Astrocyte of the cerebellum (primary cell): ENCODE data around the gene CCDC57.

Experiments used
- DNase-seq: peaks from one replicate; pipeline ENCODE4 v3.0.0-alpha.2; 2011; ENCODE audit warnings: low read depth
- H3K4me3 ChIP-seq: 2 replicates; pipeline ENCODE4 v1.5.1; 2011; ENCODE audit warnings: mild to moderate bottlenecking, low read depth, low read length, moderate library complexity
- in situ Hi-C: cut with HindIII; loops from 2 replicates; pipeline ENCODE4 v1.10.0; 2017; ENCODE audit warnings: low sequenced_read_pairs
- TF ChIP-seq, protein P1 (sequence below): IDR thresholded peaks from 2 replicates; pipeline ENCODE4 v1.5.1; 2012; ENCODE audit warnings: low read length, low read depth, moderate library complexity, mild to moderate bottlenecking; ENCODE audit errors: missing control alignments

CCDC57 gene

DNA sequence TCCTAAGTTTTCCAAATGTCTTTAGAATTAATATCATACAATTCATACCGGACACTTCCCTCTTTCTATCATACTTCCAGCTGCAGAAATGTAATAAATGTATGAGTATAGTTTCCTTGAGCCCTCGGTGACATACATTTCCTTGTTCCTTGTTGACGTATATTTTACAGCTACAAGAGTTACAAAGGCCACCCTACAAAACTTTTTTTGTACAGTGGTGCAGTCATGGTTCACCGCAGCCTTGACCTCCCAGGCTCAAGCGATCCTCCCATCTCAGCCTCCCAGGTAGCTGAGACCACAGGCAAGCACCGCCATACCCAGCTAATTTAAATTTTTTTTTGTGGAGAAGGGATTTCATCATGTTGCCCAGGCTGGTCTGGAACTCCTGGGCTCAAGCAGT, 139.8 kb downstream of the CCDC57 start:
- TF ChIP-seq, protein P1, sequence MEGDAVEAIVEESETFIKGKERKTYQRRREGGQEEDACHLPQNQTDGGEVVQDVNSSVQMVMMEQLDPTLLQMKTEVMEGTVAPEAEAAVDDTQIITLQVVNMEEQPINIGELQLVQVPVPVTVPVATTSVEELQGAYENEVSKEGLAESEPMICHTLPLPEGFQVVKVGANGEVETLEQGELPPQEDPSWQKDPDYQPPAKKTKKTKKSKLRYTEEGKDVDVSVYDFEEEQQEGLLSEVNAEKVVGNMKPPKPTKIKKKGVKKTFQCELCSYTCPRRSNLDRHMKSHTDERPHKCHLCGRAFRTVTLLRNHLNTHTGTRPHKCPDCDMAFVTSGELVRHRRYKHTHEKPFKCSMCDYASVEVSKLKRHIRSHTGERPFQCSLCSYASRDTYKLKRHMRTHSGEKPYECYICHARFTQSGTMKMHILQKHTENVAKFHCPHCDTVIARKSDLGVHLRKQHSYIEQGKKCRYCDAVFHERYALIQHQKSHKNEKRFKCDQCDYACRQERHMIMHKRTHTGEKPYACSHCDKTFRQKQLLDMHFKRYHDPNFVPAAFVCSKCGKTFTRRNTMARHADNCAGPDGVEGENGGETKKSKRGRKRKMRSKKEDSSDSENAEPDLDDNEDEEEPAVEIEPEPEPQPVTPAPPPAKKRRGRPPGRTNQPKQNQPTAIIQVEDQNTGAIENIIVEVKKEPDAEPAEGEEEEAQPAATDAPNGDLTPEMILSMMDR = no peak
- DNase-seq = no peak
- in situ Hi-C loops = no loop called here
- H3K4me3 ChIP-seq = no peak overlapping the region

DNA sequence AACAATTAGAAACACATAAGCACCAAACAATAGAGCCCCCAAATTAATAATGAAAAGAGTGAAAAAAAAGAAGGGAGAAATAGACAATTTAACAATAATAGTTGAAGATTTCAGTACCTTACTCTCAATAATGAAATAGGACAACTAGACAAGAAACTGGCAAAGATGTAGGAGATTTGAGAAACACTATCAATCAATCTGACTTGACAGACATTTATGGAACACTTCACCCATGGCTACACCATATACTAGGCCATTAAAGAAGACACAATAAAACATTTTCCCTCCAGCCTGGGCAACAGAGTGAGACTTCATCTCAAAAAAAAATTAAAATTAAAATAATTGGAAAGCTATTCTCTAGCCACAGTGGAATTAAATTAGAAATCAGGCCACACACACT, 142.0 kb downstream of the CCDC57 start:
- TF ChIP-seq, protein P1 = no peak
- H3K4me3 ChIP-seq = no peak overlapping the region
- DNase-seq = no peak
- in situ Hi-C loops = no loop called here

DNA sequence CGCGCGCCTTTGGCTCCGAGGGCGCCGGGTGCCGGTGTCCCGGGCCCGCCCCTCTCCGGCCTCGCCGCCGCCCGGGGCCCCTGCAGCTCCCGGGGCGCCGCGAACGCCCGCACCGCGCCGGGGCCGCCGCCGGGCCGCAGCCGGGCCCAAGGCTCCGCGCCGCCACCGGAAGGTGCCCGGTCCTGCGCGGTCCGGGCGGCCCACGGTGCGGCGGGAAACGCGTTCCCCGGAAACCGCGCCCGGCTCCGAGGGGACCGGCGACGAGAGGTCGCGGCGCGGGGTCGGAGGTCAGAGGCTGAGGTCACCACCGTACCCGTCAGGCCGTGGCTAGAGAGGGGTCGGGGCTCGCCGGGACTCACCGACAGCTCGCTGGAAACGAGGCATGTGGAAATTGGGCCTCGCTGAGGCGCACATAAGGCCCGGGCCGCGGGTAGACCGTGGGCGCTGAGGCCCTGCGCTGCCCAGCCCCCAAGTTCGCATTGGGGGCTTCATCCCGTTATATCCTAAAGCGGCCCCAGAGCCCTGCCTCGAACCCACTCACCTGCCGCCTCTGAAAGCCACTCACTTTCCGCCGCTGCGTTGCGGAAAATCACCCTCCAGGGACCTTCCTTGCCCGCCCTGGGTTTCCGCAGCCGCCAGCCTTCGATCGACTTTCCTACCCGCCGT, 146.9 kb downstream of the CCDC57 start, which contains the start of gene DUS1L:
Gene DUS1L (minus strand): TSS at position 167 of the 666 bp plus-strand sequence. CDS start 745 bp downstream, outside the sequence.
- TF ChIP-seq, protein P1 = no peak
- no peak for DNase-seq
- H3K4me3 ChIP-seq = peak within 1 kb of the TSS; percentile 80
- in situ Hi-C loops = no loop called here

DNA sequence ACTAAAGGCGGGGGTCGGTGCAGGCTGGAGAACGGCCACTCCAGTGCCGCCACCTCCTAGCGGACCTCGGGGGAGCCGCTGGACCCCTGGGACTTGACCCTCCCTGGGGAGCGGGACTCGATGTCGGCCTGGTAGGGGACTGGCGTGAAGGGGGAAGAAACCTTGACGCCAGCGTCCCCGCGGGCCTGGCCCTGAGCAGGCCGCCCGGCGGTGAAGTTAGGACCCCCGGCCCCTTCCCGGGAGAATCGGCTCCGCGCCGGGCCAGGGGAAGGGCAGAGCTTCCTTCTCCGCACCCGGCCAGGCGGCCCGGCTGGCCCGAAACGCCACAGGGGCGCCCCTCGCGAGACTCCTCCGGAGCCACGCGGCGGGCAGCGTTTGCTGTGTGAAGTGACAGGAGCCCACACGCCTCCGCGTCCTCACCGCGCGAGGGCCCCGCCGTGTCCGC, 147.4 kb downstream of the CCDC57 start:
- DNase-seq = no peak
- H3K4me3 ChIP-seq = peak overlapping the region; percentile 80
- in situ Hi-C loops = no loop called here
- TF ChIP-seq, protein P1 = no peak

DNA sequence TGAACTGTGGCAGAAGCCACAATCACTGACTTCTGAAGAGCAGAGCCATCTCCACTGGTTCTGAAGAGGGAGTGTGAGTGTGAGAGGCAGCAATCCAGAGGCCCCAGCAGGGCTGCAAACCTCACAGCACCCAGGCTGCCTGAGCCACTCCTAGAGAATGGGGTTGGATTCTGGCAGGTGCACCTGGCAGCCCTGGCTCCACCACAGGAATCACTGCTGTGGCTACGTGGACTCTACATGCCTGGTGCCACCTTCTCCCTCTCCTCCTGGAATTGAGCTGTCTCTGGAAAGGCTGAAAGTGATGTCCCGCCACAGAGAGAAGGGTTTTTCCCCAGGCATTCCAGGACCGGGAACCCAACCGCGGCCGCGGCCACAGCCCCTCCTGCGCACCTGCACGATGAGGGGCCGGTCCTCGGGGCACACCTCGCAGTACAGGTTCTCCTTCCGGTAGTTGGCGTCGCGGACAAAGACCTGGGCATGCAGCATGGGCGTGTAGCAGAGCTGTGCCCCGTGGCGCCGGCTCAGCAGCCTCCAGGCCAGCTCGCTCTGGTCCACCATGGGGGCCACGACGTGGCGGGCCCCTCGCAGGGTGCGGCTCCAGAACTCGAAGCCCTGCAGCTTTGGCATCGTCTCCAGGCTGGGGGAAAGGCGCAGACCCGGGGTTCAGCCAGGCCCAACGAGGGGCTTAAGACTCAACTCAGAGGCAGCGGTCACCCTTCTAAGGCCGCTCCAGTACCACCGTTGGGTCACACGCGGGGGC, 148.0 kb downstream of the CCDC57 start:
- H3K4me3 ChIP-seq = peak overlapping the region; percentile 80
- no peak for DNase-seq
- in situ Hi-C loops = no loop called here
- TF ChIP-seq, protein P1 = no peak

DNA sequence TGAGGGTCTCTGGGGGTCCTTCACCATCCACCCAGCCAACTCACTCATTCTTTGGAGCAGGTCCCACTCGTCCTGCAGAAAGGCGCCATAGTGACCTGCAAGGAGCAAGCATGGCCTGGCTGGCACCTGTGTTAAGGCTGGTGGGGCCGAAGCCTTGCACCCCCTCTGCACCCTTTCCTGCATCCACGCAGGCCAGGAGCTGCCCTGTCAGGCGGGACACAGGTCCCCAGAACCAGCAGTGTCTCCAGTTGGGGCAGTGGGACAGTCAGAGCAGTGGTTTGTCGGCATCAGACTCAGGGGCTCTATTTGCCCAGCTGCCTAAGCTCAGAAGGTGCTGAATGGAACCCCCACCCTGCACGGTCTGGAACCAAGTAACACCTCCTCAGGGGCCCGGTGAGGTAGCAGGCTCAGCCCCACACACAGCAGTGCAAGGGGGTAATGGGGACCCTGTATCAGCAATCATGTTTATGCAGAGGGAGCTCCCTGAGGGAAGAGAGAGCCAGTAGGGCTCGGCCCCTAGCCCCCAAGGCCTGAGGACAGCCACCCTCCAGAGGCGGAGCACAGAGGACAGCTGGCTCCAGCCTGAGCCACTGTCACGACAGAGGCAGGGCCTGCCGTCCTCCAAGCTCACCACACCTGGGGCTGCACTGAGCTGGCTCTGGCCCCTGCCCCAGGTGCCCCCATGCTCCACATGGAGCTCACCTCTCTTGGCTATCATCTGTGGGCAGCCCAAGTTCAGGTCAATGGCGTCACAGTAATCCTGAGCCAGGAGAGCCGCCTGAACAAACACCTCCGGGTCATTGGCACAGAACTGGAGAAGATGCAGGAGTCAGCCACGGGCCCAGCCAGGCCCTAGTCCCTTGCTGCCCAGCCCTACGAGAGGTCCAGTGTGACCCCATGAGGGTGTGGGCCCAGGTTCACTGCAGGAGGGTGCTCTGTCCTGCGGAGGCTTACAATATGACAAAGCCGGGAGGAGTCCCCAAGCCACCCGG, 148.9 kb downstream of the CCDC57 start:
- in situ Hi-C loops = no loop called here
- no peak overlapping the region for H3K4me3 ChIP-seq
- no peak for DNase-seq
- TF ChIP-seq, protein P1 = no peak
